ENCODE results near the gene MCF2L. TPM values are rescaled to one million over a fixed set of nuclear protein-coding genes. Genes with fewer than 3 reads are reported as not detected.

MCF2L gene
- total and polyA plus RNA-seq, 9 of the 15 experiments (the other 6 are each of a cell fraction or from before 2014, with no cell fraction given): 0.05 to 0.25 (median 0.18) TPM; not detected in 5

DNA sequence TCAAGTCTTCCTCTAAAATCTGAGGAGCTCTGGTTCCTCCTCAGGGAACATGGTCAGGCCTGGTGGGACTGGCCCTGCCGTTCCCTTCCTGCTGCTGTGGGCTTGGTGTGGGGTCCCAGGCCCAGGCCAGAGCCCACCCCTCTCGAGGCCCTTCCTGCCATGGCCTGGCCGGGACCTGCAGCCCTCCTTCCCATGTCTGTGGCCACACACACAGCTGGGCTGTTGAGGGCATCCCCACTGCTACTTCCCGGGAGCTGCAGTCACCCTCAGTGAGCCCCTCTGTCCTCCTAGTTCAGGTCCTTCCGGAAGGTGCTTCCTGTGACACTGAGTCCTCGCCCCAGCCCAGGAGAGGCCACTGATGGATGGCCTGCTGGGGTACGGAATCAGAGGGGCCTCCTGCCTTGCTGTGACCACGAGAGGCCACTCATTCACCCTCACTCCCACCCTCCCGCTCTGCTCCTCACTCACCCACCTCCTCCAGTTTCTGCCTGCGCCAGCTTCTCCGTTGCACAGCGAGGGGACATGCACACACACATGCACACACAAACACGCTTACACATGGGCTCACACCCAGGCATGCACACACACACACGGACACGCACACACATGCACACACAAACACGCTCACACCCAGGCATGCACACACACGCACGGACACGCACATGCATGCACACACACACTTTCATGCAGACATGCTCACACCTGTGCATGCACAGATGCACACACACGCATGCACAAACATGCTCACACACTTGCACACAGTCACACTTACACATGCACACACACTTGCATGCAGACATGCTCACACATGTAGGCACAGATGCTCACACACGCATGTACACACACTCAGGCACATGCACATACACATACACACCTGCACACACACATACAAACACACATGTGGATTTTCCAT, 7.3 kb upstream of the MCF2L start:
- no TSS peak for BruUV-seq (replicated peaks)
- intact Hi-C loops (cut with micrococcal nuclease): no loop called here
- ATAC-seq: no peak
- TF ChIP-seq CTBP1 (IDR thresholded peaks at IDR 0.05; ENCODE audit: borderline replicate concordance) (no peak), ZBTB17 (CRISPR knock-in tag; IDR thresholded peaks at IDR 0.05) (no peak), BACH1 (tag; IDR thresholded peaks at IDR 0.05) (no peak), POLR3G (IDR thresholded peaks at IDR 0.05; ENCODE audit: extremely low read depth, insufficient read length, insufficient replicate concordance) (no peak), CGGBP1 (CRISPR knock-in tag; IDR thresholded peaks at IDR 0.05) (no peak), ETV1 (tag; conservative IDR thresholded peaks at IDR 0.05; ENCODE audit: low read depth) (no peak), ZNF239 (CRISPR knock-in tag; IDR thresholded peaks at IDR 0.05) (no peak), PCBP2 (IDR thresholded peaks at IDR 0.05; ENCODE audit: low read depth, low read length, poor library complexity, severe bottlenecking) (no peak), CHD1 (IDR thresholded peaks at IDR 0.05; ENCODE audit: low read length) (no peak), SIN3B (IDR thresholded peaks at IDR 0.05; ENCODE audit: low read depth) (no peak), RFX7 (CRISPR knock-in tag; IDR thresholded peaks at IDR 0.05) (no peak), ATF3 (IDR thresholded peaks at IDR 0.05) (no peak), ATF3 (CRISPR knock-in tag; conservative IDR thresholded peaks at IDR 0.05) (no peak), TOE1 (IDR thresholded peaks at IDR 0.05; ENCODE audit: borderline replicate concordance) (no peak), TOE1 (CRISPR knock-in tag; IDR thresholded peaks at IDR 0.05; ENCODE audit: borderline replicate concordance, low read depth) (no peak), HDAC2 (IDR thresholded peaks at IDR 0.05) (no peak), NR3C1 (CRISPR knock-in tag; IDR thresholded peaks at IDR 0.05) (no peak), ZNF253 (CRISPR knock-in tag; conservative IDR thresholded peaks at IDR 0.05) (no peak), FUS (optimal IDR thresholded peaks at IDR 0.05; ENCODE audit: low read depth, low read length) (no peak)
- Histone ChIP-seq H3K36me3 (ENCODE audit: control insufficient read depth, insufficient read depth, low read length) (no peaks in the 10 kb centered on the region), H3K4me1 (replicated peaks in 1 of 2; ENCODE audit: control insufficient read depth in 2 of 2, insufficient read depth in 2 of 2, low read length in 2 of 2) (no peaks in the 10 kb centered on the region), H3K9me1 (ENCODE audit: control insufficient read depth, insufficient read depth, low read length) (no peaks in the 10 kb centered on the region), H2AFZ (ENCODE audit: low read depth, low read length) (no peak overlapping the region), H4K20me1 (replicated peaks; ENCODE audit: control insufficient read depth, insufficient read depth, low read length) (no peaks in the 10 kb centered on the region), H3K4me3 (no peak overlapping the region), H3K79me2 (ENCODE audit: control insufficient read depth, insufficient read depth, low read length) (no peaks in the 10 kb centered on the region), H3K27ac (ENCODE audit: extremely low read depth, low read depth, low read length) (no peak overlapping the region), H3K9me3 (replicated peaks; ENCODE audit: control insufficient read depth, insufficient read depth, low read depth, low read length) (no peaks in the 10 kb centered on the region), H3K27me3 (ENCODE audit: control insufficient read depth in 2 of 2, insufficient read depth in 2 of 2, low read length in 2 of 2) (peaks cover 11 to 73% of the 10 kb centered on the region in 2 experiments; a peak in 3 of 5 replicates), H3K4me2 (ENCODE audit: insufficient read depth, low read length) (no peak overlapping the region), H3K9ac (ENCODE audit: insufficient read depth in 1 of 2, low read depth in 2 of 2, low read length in 2 of 2) (no peak overlapping the region)
- CTCF ChIA-PET (ENCODE audit: low intra/inter-chr PET ratio): no interaction called here
- in situ Hi-C loops (cut with MboI): no loop called here
- FAIRE-seq: no peak
- no peak for DNase-seq (ENCODE audit: extremely low read depth in 1 of 4, low spot score in 3 of 4)
- POLR2A ChIA-PET: interaction anchor here (0.7 kb wide), 1 partner anchor 438 kb away, joined by 3 read pairs; no protein-coding TSS in a partner anchor
- WGBS (ENCODE audit: insufficient coverage, low coverage, missing lambda C conversion rate): 2% methylated on average over 11 of the region's 21 CpGs

Data from K562 (cell line).